ENCODE results near the gene GRK4.

- no peak for TF ChIP-seq CTCF (IDR thresholded peaks at IDR 0.05)
- TF ChIP-seq POLR2A (IDR thresholded peaks at IDR 0.05), result no peak
- TF ChIP-seq POLR2AphosphoS5 (IDR thresholded peaks at IDR 0.05), result no peak
Measured at GRCh38 chr4:2948895-2949781, 14.2 kb upstream of the GRK4 start.
